IPS DF 4.7 (cell line): ENCODE results near the gene SIGLEC15.
A peak's percentile ranks its signal among the peaks of the same experiment; 100 is the strongest.
"Not testable (repeated sequence)": the region's sequence is repeated elsewhere in the genome, so short reads cannot be mapped to it uniquely, and the experiment has no call there.

Experiments used
- DNase-seq: peaks from one replicate; pipeline ENCODE4 v3.0.0-alpha.2; 2013; ENCODE audit warnings: low spot score; ENCODE audit errors: extremely low read depth

SIGLEC15 gene, protein sequence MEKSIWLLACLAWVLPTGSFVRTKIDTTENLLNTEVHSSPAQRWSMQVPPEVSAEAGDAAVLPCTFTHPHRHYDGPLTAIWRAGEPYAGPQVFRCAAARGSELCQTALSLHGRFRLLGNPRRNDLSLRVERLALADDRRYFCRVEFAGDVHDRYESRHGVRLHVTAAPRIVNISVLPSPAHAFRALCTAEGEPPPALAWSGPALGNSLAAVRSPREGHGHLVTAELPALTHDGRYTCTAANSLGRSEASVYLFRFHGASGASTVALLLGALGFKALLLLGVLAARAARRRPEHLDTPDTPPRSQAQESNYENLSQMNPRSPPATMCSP

DNA sequence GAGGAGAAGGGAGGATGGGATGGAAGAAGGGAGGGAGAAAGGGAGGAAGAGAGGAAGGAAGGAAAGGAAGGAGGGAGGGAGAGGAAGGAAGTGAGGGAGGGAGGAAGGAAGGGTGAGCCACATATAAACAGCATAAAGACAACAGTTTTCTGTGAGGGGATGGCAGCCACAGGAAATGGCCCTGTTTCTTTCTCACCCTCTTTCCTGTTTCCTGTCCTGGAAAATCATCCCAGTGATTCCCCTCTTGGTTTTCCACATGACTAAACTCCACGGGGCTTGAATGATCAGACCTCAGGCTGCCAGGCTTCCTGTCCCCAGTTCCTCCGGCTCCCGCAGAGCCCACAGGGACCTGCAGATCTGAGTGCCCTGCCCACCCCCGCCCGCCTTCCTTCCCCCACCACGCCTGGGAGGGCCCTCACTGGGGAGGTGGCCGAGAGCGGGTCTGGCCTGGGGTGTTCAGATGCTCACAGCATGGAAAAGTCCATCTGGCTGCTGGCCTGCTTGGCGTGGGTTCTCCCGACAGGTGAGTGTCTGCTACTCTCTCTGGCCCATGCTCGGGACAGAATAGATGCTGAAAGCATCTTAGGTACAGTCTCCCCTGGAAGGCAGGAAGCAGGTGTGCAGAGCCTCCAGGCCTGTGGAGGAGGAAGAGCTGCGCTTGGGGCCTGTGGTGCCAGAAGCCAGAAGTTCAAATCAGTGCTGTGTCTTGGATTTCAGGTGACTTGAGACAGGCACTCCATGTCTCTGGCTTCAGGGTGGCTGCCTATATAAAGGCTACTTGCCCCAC lies at the start of gene SIGLEC15:
TSS of gene SIGLEC15 (plus strand) at position 418 of the 787 bp plus-strand sequence. CDS start at position 472, 54 bp downstream.
- no peak for DNase-seq

DNA sequence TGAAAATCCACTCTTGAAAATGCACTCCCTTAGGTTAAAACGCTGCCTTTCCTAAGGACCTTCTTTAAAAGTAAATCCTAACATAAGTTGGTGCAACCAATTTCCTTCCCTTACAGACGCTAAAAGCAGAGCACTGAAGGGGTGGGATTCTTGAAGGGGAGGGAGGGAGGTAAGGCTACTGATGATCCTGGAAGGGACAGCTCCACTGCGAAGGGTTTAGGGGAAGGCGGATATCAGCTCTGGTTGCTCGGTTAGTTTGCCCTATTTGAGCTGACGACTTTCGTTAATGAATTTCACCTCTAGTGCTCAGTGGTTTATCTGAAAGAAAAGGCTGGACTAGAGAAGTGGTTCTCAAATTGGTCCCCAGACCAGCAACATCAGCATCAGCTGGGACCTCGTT lies 49.7 kb upstream of the SIGLEC15 start:
- no peak for DNase-seq

DNA sequence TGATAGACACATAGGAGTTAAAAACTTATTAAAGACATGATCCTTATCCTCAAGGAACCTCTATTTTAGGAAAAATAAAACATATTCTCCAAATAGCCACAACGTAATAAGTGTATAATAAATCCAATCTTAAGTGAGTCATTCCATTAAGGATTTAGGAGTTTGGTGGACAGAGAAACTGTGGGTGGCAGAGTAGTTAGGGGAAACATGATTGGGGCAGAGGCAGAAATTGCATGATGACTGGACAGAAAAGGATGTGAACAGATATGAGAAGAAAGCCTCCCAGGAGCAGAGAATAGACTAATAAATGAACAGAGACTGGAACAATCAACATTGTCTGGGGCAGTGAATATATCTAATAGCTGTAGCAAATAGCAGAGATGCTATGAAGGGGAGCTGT lies 48.1 kb upstream of the SIGLEC15 start:
- no peak for DNase-seq

DNA sequence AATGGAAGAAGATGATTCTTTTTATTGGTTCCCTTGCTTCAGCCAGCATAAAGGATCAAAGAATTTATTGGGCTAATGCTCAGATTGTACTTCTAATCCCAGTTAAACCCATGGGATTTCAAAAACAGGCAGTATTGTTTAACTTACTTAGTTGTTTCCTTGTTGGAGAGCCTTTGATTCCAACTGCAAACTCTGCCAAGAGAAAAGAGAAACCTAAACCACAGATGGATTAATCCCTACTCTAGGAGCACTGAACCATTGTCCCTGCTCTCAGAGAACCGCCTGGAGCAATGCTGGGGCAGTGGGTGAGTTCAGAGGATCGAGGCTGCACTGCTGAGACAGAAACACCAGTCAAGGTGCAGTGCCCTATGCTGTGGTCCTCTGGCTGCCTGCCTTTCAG lies 44.9 kb upstream of the SIGLEC15 start:
- DNase-seq: no peak

DNA sequence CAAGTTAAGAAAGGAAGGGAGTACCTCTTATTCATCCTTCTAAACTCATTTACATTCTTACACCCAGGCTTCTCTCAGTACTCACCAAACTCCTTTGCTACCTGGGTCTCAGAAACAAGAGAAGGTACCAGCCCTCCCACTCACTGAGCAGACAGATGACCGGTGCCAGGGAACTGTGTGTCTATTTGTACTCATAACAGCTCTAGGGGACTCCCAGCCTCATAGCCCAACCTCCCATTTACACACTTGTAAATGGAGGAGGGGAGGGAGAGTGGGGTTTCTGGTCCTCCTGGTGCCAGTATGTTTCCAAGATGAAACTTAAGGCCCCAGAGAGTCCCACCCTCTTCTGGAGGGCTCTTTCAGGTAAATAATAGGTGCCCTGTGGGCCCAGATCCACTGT lies 42.8 kb upstream of the SIGLEC15 start:
- no peak for DNase-seq

DNA sequence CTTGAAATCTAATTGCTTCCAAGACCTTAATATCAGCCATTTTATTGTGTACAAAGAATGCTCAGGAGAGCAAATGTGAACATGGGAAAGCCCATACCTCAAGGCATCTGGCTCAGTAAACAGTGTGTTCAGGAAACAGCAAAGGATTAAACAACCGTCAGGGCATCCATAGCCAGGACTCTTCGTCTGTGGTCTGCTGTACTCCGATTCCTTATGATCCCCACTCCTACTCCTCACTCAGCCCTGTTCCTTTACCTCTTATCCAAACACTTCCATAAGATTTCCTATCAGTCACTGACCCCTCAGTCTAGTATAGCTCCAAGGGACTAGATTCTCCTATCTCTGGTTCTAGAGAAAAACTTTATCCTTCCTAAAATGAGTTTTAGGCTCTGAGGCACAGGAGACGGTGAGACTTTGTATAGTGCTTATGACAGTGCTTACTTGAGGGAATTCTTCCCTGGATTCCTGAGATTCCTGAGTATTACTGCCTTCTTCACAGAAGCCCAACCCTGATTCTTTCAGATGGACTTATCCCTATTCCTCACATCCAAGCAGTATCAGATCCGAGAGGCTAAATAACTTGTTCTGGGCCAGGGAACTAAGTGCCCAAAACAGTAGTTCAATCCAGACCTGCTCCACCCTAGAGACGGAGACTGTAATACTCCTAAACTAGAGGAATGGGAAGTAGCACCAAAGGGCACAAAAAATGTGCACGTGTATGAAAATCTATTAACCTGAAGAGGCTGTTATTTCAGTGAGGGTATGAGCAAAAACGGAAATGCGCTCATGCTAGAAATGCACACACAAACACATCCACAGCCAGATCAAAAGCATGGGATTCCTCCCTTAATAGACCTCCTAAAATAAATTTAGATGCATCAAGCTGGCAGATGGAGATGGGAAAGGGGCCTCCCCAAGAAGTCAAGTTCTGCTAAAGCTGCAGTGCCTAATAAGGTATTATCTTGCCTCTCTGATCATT lies 42.1 kb upstream of the SIGLEC15 start:
- no peak for DNase-seq

DNA sequence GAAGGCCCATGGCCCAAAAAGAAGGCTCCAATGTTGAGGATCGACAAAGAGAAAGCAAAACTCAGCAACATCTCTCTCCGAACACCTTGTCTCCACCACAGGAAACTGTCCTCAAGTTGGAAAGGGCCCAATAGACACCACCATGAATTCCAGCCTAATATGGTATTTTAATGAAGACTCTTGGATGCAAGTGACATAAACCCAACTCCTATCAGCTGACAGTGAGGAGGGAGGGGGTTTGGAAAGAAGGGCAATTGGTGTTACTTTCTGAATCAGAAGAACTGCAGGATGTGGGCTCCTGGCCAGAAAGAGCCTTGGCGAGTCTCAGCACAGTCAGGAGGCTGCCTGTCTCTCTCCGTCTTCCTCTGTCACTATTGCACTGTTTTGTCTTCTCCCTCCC lies 40.3 kb upstream of the SIGLEC15 start:
- DNase-seq: no peak

DNA sequence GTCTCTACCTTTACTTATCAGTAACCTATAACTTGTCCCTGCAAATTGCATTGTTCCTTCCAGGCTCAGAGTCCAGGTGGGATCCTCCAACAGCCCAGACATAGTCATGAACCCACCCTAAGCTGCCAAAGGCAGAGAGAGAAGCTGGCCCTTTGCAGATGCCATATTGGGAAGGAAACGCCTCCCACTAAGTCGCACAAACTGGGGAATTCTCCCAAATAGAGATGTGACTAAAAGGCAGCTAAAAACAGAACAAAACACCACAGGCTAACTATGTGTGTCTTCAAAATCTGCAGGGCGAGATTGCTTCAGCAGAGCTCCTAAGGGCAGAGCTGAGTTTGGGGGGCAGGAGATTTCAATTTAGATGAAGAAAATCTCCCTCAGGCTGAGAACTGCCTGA lies 38.5 kb upstream of the SIGLEC15 start:
- DNase-seq: no peak

DNA sequence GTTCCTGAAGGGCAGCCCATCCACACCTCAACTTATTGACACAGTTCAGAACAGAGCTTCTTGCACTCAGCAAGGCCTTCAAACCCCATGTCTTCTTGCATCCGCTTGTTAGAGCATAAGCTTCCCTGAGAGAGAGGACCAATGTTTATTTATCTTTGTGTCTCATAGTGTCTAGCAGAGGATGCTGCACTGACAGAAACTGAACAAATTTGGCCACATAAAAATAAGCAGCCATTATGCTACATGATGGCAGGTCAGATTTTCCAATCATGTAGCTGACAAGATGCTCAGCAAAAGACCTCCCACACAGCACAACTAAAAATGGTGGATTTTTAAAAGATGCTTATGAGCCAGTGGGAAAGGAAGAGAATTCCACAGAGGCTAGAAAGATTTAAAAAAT lies 38.1 kb upstream of the SIGLEC15 start:
- DNase-seq: no peak

DNA sequence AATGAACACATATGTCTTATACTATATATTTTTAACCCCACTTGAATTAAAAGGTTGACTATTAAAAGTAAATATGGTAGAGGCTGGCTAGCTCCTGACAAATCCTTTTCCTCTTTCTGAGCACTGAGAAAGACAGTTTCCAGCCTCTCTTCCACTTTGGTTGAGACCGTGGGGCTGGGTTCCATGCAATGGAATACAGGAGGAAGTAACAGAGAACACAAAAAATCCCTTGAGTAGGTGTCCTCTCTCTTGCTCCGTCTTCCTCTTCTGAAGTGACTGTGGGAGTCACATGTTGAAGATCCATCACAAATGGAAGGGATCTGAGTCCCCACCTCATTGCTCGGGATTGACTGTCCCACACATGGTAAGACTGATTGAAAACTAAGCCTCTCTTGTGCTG lies 36.6 kb upstream of the SIGLEC15 start:
- no peak for DNase-seq

DNA sequence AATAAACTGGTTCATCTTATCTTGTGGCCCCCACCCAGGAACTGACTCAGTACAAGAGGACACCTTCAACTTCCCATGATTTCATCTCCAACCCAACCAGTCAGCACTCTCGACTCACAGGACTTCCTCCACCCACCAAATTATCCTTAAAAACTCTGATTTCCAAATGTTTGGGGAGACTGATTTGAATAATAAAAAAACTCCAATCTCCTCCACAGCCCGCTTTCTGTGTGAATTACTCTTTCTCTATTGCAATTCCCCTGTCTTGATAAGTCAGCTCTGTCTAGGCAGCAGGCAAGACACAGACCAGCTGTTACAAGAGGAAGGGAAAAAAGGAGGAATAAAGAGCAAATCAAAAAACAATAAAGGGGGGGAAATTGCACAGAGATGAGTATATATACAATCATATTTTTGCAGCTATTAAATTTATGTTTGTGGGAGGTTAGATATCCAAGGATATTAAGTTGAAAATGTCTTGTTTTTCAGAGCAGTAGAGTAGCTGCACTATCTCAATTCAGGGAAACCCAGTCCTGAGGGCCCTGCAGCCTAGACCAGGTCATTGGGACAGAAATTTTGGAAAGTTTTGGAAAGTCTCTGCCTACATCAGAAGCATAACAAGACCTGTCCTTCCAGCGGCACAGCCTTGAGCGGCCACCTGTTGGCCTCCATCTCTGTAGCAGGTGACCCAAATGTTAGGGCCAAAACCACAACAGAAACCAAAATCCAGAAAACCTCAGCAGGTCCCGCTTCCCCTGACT lies 32.8 kb upstream of the SIGLEC15 start:
- no peak for DNase-seq

DNA sequence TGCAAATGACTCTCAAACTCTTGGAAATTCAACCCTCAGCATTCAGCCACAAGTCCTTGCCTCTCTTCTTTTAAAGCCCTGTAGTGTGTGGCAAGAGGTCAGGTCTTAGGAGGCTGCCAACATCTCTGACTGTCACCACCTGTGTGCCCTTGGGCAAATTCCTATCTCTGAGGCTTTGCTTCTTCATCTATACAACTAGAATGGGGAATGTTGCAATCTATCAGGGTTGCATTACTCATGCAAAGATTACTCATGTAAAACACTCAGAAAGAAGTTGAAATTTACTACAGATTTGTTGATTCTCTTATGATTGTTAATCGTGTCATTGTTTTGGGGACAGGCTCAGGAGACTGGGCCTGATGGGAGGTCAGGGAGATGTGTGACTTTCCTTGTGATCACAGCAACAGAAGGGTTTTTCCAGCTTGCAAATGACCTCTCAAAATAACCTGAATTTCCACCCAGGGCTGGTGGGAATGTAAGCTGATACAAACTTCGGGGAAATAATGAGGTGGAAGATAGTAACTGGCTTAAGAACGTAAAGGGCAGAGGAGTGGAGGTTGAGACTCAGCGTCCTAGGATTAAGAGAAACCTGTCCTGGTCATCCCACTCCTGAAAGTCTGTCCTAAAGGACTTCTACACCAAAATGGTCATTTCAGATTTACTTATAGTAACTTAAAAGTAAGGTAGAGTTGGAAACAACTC lies 32.1 kb upstream of the SIGLEC15 start:
- DNase-seq: no peak

DNA sequence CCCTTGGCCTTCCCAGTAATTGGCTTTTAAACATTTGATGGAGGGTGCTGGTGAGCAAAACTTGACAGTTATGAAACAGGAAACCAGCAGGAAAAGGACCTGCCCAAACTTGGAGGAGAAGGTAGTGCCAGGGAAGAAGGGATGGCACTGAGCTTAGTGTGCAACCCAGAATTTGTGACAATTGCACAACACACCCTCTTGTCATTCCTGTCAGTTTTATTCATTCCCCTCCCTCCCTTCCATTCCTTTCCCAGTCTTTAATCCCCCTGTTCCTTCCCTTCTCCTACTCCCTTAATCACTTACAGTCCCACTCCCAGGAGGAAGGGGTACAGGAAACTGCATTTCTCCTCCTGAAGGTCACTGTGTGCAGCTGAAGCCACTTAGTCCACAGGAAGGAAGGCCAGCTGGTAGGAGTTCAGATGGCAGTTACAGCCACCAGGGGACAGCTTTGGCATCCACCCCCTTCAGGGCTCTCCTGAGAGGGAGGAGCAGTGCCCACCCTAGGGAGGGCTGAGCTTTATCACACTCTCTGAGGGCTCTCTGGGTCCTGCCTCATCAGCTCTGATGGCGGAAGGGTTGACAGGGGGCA lies 24.0 kb upstream of the SIGLEC15 start:
- DNase-seq: no peak

DNA sequence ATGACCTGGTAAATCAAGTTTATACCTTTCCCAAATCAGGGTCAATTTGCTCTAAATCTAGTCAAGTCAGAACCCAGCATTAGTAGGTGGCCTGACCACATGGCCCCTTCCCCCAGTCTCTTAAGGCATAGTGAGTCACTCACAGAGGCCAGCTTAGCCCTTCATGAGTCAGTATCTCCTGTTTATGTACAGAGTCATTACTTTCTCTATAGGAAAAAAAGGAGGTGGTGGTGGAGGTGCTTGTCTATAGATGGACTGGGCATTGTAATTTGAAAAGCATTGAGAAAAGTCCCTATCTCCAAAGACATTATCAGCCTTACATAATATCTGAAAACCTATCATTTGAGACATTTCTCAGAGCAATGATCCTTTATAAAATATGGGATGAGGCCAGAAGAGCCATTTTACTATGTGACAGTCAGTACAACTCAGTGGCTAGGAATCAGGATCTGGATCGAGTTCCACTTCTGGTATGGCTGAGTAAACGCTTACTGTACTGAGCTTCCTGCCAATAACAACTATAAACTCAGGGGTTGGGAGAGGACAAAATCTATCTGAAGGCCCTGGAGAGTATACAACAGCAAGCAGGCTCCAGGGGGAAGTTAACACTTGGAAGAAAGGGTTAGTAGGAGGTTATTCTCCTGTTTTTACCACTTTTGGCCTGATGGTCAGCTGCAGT lies 22.5 kb upstream of the SIGLEC15 start:
- DNase-seq: no peak

DNA sequence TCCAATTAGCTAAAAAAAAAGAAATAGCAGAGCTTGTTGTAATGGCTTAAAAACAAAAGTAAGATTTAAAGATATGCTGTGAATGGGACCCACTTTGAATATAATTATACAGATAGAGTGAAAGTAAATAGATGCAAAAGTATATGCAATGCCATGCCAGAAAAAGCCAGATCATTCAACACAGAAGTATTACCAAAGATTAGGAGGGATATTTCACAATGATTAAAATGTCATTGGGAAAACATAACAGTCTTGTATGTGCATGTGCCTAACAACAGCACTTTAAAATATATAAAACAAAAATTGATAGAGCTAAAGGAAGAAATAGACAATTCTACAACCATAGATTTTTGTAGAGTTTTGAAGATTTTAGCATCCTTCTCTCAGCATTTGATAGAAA lies 19.9 kb upstream of the SIGLEC15 start:
- no peak for DNase-seq

DNA sequence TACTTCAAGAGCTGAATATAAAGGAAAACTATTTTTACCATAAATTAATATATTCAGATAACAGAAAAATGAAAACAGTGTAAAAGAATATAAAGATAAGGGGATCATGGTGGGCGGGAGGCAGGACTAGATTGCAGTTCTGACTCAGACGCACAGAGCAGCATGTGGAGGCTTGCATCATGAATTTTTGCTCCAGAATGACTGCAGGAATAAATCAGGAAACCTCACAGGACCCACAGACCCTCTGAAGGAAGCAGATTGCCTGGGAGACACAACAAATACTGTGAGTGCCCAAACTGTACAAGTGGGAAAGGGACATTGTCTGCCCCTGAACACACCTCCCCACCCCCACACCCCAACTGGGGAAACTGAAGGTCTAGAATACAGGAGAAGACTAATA lies 19.2 kb upstream of the SIGLEC15 start:
- DNase-seq: no peak

DNA sequence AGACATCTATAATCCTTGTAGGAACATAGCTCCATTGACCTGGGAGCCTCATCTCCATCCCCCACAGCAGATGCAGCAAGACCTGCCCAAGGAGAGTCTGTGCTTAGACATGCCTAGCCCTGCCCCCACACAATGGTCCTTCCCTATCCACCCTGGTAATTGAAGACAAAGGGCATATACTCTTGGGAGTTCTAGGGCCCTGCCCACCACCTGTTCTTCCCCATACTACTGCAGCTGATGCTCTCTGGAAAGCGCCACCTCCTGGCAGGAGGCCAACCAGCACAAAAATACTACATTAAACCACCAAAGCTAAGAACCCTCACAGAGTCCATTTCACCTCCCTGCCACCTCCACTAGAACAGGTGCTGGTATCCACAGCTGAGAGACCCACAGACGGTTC lies 18.3 kb upstream of the SIGLEC15 start:
- peak; percentile 38 for DNase-seq

DNA sequence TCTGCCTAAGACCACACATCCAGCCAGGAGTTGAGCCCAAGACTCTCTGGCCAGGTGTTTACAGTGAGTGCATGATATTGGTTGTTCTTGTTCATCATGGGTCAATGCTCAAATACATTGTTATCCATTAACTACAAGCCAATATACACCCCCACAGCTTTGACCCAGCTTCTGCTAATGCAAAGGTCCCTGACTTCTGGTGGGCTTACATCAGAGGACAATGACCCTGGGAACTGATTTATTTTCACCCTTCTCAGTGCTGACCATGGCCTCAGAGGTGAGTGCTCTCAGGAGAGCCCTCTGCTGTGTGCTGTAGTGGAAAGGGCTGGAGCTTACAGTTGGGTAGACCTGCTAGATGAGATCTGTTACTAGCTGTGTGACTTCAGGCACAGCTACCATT lies 10.7 kb upstream of the SIGLEC15 start:
- DNase-seq: not testable (repeated sequence)

DNA sequence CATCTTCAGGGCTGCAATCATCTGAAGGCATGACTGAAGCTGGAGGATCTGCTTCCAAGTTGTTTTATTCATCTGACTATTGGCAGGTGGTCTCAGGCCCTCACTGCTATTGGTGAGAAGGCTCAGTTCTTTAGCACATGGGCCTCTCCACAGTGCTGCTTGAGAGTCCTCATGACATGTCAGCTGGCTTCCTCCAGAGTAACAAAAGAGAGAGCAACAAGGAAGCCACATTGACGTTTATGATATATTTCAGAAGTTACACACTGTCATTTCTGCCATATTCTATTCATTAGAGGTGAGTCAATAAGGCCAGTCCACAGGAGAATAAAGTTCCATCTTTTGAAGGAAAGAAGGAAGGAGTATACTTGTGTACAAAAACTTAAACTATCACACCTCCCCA lies 7.9 kb upstream of the SIGLEC15 start:
- no peak for DNase-seq
